ENCODE data around the gene SLC18A3.

- no peak for TF ChIP-seq CTCF (conservative IDR thresholded peaks at IDR 0.05; ENCODE audit: low read depth, low read length)
- TF ChIP-seq EZH2 (IDR thresholded peaks at IDR 0.05; ENCODE audit: borderline replicate concordance, low read depth, low read length, poor library complexity, severe bottlenecking): no peak
These were observed at the start of gene SLC18A3 for GRCh38 chr10:49610114-49610457.

Data from A673 (cell line).